GM23338 (cell line): ENCODE results near the gene VENTX. TPM values are rescaled to one million over a fixed set of nuclear protein-coding genes. Genes with fewer than 3 reads are reported as not detected.

Experiments
- ATAC-seq: fragments of 200-7000 bp; cut with Tn5 transposase; 3 replicates; pipeline ENCODE4 v1.9.1; 2020
- DNase-seq: peaks from one replicate; pipeline ENCODE4 v3.0.0-alpha.2; 2015; ENCODE audit warnings: low spot score
- H2AFZ ChIP-seq: fragments of 200-600 bp; sonication (generic); 2 replicates; pipeline ENCODE4 v1.8.0; 2016; ENCODE audit warnings: antibody characterized with exemption, mild to moderate bottlenecking, moderate library complexity
- H3F3A ChIP-seq: fragments of 200-600 bp; sonication (generic); replicated peaks from 2 replicates; pipeline ENCODE4 v1.8.0; 2017; ENCODE audit warnings: antibody characterized with exemption, mixed run types, low read depth
- H3K27ac ChIP-seq: fragments of 200-600 bp; sonication (generic); 2 replicates; pipeline ENCODE4 v1.6.1; 2016; ENCODE audit warnings: low read depth
- H3K27me3 ChIP-seq: fragments of 200-600 bp; sonication (generic); 2 replicates; pipeline ENCODE4 v1.8.0; 2016; ENCODE audit warnings: mild to moderate bottlenecking, mixed run types, moderate library complexity; ENCODE audit not compliant: insufficient read depth
- H3K36me3 ChIP-seq: fragments of 200-600 bp; sonication (generic); 2 replicates; pipeline ENCODE4 v1.8.0; 2016; ENCODE audit warnings: mild to moderate bottlenecking; ENCODE audit not compliant: insufficient read depth
- H3K4me1 ChIP-seq: fragments of 200-600 bp; sonication (generic); 2 replicates; pipeline ENCODE4 v1.8.0; 2016; ENCODE audit warnings: mild to moderate bottlenecking, moderate library complexity; ENCODE audit not compliant: insufficient read depth
- H3K4me2 ChIP-seq: fragments of 200-600 bp; sonication (generic); 2 replicates; pipeline ENCODE4 v1.7.1; 2017; ENCODE audit warnings: mixed run types
- H3K4me3 ChIP-seq: fragments of 200-600 bp; sonication (generic); 2 replicates; pipeline ENCODE4 v1.6.1; 2016; ENCODE audit warnings: mixed run types
- H3K79me2 ChIP-seq: fragments of 200-600 bp; sonication (generic); replicated peaks from 2 replicates; pipeline ENCODE4 v1.8.0; 2017; ENCODE audit warnings: mild to moderate bottlenecking; ENCODE audit not compliant: insufficient read depth
- H3K9me2 ChIP-seq: fragments of 200-600 bp; sonication (generic); 2 replicates; pipeline ENCODE4 v1.8.0; 2017; ENCODE audit not compliant: insufficient read depth
- H4K20me1 ChIP-seq: fragments of 200-600 bp; sonication (generic); replicated peaks from 2 replicates; pipeline ENCODE4 v1.8.0; 2017; ENCODE audit warnings: mild to moderate bottlenecking; ENCODE audit not compliant: insufficient read depth
- H3K27ac Mint-ChIP-seq: 2 replicates; pipeline ENCODE4 v1.8.0; 2020; ENCODE audit warnings: inconsistent platforms, mild to moderate bottlenecking, moderate library complexity, mixed read lengths
- H3K27me3 Mint-ChIP-seq: 3 replicates; pipeline ENCODE4 v1.8.0; 2022; ENCODE audit warnings: low read depth, mild to moderate bottlenecking, moderate library complexity, mixed read lengths, inconsistent platforms; ENCODE audit not compliant: insufficient read depth, poor library complexity
- H3K36me3 Mint-ChIP-seq: 3 replicates; pipeline ENCODE4 v1.8.0; 2021; ENCODE audit warnings: low read depth, mild to moderate bottlenecking, inconsistent platforms, moderate library complexity, mixed read lengths
- H3K4me1 Mint-ChIP-seq: 3 replicates; pipeline ENCODE4 v1.8.0; 2020; ENCODE audit warnings: mild to moderate bottlenecking, inconsistent platforms, mixed read lengths
- H3K4me3 Mint-ChIP-seq: 3 replicates; pipeline ENCODE4 v1.8.0; 2021; ENCODE audit warnings: moderate library complexity, mild to moderate bottlenecking, inconsistent platforms, mixed read lengths
- H3K9me3 Mint-ChIP-seq: 3 replicates; pipeline ENCODE4 v1.8.0; 2020; ENCODE audit warnings: moderate library complexity, mild to moderate bottlenecking, inconsistent platforms, mixed read lengths
- CREB1 ChIP-seq: fragments of 250-450 bp; sonication (Bioruptor Pico); IDR thresholded peaks from 2 replicates; pipeline ENCODE4 v1.5.0; 2020; ENCODE audit warnings: low read depth, mild to moderate bottlenecking, moderate library complexity
- CTCF ChIP-seq, 2 experiments: fragments of 200-600 bp in 1 of 2; sonication (generic) in 1 of 2; conservative IDR thresholded peaks; 2 replicates each; pipeline versions ENCODE4 v1.5.1 to v1.6.1; 2016 to 2017; ENCODE audit warnings: antibody characterized with exemption in 2 of 2, low read depth in 2 of 2, mild to moderate bottlenecking in 2 of 2, moderate library complexity in 1 of 2
- ETS1 ChIP-seq: IDR thresholded peaks from 2 replicates; pipeline ENCODE4 v1.6.1; 2016; ENCODE audit warnings: antibody characterized with exemption
- EZH2 ChIP-seq: fragments of 200-600 bp; sonication (generic); IDR thresholded peaks from one replicate; pipeline ENCODE4 v1.8.0; 2017; ENCODE audit warnings: antibody characterized with exemption, mild to moderate bottlenecking, low read depth; ENCODE audit not compliant: unreplicated experiment
- EZH2phosphoT487 ChIP-seq: fragments of 200-600 bp; sonication (generic); IDR thresholded peaks from one replicate; pipeline ENCODE4 v1.8.1; 2018; ENCODE audit warnings: antibody characterized with exemption; ENCODE audit not compliant: unreplicated experiment
- JUNB ChIP-seq: IDR thresholded peaks from one replicate; pipeline ENCODE4 v1.6.1; 2016; ENCODE audit warnings: antibody characterized with exemption; ENCODE audit not compliant: unreplicated experiment
- NANOG ChIP-seq: IDR thresholded peaks from 2 replicates; pipeline ENCODE4 v1.6.1; 2016; ENCODE audit warnings: antibody characterized with exemption, borderline replicate concordance
- POLR2AphosphoS5 ChIP-seq: IDR thresholded peaks from 2 replicates; pipeline ENCODE4 v1.6.1; 2016; ENCODE audit warnings: antibody characterized with exemption, low read depth
- REST ChIP-seq: IDR thresholded peaks from one replicate; pipeline ENCODE4 v1.6.1; 2018; ENCODE audit warnings: antibody characterized with exemption; ENCODE audit not compliant: unreplicated experiment
- STAT1 ChIP-seq: IDR thresholded peaks from one replicate; pipeline ENCODE4 v1.6.1; 2016; ENCODE audit warnings: antibody characterized with exemption; ENCODE audit not compliant: unreplicated experiment
- ZNF114 ChIP-seq: fragments of 250-450 bp; sonication (Bioruptor Pico); IDR thresholded peaks from 2 replicates; pipeline ENCODE4 v1.5.0; 2020; ENCODE audit warnings: mild to moderate bottlenecking, moderate library complexity
- ZNF331 ChIP-seq: fragments of 250-450 bp; sonication (Bioruptor Pico); IDR thresholded peaks from 2 replicates; pipeline ENCODE4 v1.5.0; 2020; ENCODE audit warnings: low read depth, mild to moderate bottlenecking, moderate library complexity
- ZNF462 ChIP-seq: fragments of 250-450 bp; sonication (Bioruptor Pico); IDR thresholded peaks from 2 replicates; pipeline ENCODE4 v1.5.0; 2020; ENCODE audit warnings: mild to moderate bottlenecking, moderate library complexity
- polyA plus RNA-seq: library from polyadenylated mRNA; unstranded; fragments of >200 nt; fragmentation: Nextera tagmentation; extraction: Ambion mirVana; gene quantifications from 2 replicates; pipeline ENCODE4 v1.2.1, GENCODE V29; 2016
- total RNA-seq: library from RNA; depleted of rRNA; stranded (reverse); fragments of >200 nt; shearing (Covaris generic); gene quantifications from 2 replicates; pipeline ENCODE4 v1.2.3, GENCODE V29; 2014

The VENTX gene
- total and polyA plus RNA-seq, 2 experiments from 2014 or later: 4.8 to 8.1 TPM

GRCh38 chr10:133263674-133264073, 26.0 kb downstream of the VENTX start:
- H4K20me1 ChIP-seq: no peaks in the 10 kb centered on the region
- no peak overlapping the region for H3K4me2 ChIP-seq
- H3K27me3 Mint-ChIP-seq: peaks cover 18% of the 10 kb centered on the region
- peaks cover 3% of the 10 kb centered on the region for H3K4me1 Mint-ChIP-seq
- H3K36me3 ChIP-seq: no peaks in the 10 kb centered on the region
- H3K79me2 ChIP-seq: no peaks in the 10 kb centered on the region
- DNase-seq: no peak
- H3K27ac Mint-ChIP-seq: no peak overlapping the region
- H2AFZ ChIP-seq: no peak overlapping the region
- no peaks in the 10 kb centered on the region for H3K9me3 Mint-ChIP-seq
- H3K27ac ChIP-seq: no peak overlapping the region
- peaks cover 8% of the 10 kb centered on the region for H3K27me3 ChIP-seq
- H3K36me3 Mint-ChIP-seq: peaks cover 3% of the 10 kb centered on the region; the same call in 1 of the 3 replicates
- no peak overlapping the region for H3K4me3 ChIP-seq
- TF ChIP-seq EZH2phosphoT487 (no peak), ETS1 (no peak), NANOG (no peak), EZH2 (no peak), STAT1 (no peak), ZNF331 (no peak), JUNB (no peak), ZNF114 (CRISPR knock-in tag) (no peak), CREB1 (CRISPR knock-in tag) (no peak), POLR2AphosphoS5 (no peak), REST (no peak), ZNF462 (CRISPR knock-in tag) (no peak), CTCF (conservative IDR thresholded peaks at IDR 0.05; ENCODE audit: low read depth in 2 of 2) (no peak)
- no peak overlapping the region for H3K4me3 Mint-ChIP-seq
- H3K4me1 ChIP-seq: peaks cover 8% of the 10 kb centered on the region
- no peak for ATAC-seq
- H3F3A ChIP-seq: no peaks in the 10 kb centered on the region
- no peaks in the 10 kb centered on the region for H3K9me2 ChIP-seq
